ENCODE results near the gene RABGEF1. TPM values are rescaled to one million over a fixed set of nuclear protein-coding genes. Genes with fewer than 3 reads are reported as not detected.
"Not testable (repeated sequence)": the region's sequence is repeated elsewhere in the genome, so short reads cannot be mapped to it uniquely, and the experiment has no call there.

RABGEF1 gene
- total RNA-seq, 3 donors from 2014 or later (not counting 1 experiment from before 2014, with no cell fraction given) = 26.1 to 38.1 (median 31.7) TPM

DNA sequence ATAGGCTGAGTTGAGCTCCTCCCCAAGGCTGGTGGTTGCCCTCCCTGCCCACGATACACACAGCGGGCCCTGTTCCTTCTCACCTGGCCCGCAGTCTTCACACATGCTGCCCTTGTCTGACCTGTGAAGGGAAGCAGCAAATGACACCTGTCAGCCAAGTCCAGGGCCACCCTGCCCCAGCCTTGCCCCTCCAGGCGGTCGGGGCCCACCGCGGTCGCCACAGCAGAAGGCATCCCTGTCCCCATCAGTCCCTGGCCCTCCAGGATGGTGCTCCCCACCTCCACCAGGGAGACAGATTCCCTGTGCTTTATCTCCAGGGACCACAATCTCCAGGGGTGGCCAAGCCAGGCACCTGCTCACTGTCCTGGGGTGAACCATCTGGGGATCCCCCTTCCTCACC, 99.3 kb downstream of the RABGEF1 start:
- H3K27me3 ChIP-seq (ENCODE audit: control insufficient read depth, insufficient read depth, low read length) = no peaks in the 10 kb centered on the region
- TF ChIP-seq, protein P1, sequence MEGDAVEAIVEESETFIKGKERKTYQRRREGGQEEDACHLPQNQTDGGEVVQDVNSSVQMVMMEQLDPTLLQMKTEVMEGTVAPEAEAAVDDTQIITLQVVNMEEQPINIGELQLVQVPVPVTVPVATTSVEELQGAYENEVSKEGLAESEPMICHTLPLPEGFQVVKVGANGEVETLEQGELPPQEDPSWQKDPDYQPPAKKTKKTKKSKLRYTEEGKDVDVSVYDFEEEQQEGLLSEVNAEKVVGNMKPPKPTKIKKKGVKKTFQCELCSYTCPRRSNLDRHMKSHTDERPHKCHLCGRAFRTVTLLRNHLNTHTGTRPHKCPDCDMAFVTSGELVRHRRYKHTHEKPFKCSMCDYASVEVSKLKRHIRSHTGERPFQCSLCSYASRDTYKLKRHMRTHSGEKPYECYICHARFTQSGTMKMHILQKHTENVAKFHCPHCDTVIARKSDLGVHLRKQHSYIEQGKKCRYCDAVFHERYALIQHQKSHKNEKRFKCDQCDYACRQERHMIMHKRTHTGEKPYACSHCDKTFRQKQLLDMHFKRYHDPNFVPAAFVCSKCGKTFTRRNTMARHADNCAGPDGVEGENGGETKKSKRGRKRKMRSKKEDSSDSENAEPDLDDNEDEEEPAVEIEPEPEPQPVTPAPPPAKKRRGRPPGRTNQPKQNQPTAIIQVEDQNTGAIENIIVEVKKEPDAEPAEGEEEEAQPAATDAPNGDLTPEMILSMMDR (IDR thresholded peaks at IDR 0.05) = no peak
- peak in 2 of 3 donors; percentile 17 to 52 for ATAC-seq
- H3K36me3 ChIP-seq (ENCODE audit: control insufficient read depth, insufficient read depth, low read length) = no peaks in the 10 kb centered on the region
- H3K4me1 ChIP-seq (ENCODE audit: control insufficient read depth, insufficient read depth, low read length) = peaks cover 25% of the 10 kb centered on the region
- DNase-seq = no peak
- peak overlapping the region in 1 of 2 donors; percentile 30 for H3K27ac Mint-ChIP-seq
- H3K4me1 Mint-ChIP-seq = peaks cover 25 to 28% of the 10 kb centered on the region in 2 donors
- H3K4me3 ChIP-seq (ENCODE audit: low read length) = no peak overlapping the region
- peaks cover 7% of the 10 kb centered on the region for H3K9me3 ChIP-seq (ENCODE audit: control insufficient read depth, insufficient read depth, low read length)
- peaks cover 0 to 4% of the 10 kb centered on the region in 2 donors for H3K27me3 Mint-ChIP-seq (ENCODE audit: low read depth in 2 of 2)
- no peak overlapping the region for H3K27ac ChIP-seq (ENCODE audit: low read length)
- 54% methylated on average over 8 of the region's 8 CpGs for WGBS (ENCODE audit: insufficient coverage)
- no peaks in the 10 kb centered on the region for H3K9me3 Mint-ChIP-seq
- intact Hi-C loops (cut with micrococcal nuclease) = loop anchor here (10.0 kb wide), 1 partner anchor 155 kb away; the partner anchor contains the start of genes SBDS and TYW1
- no peaks in the 10 kb centered on the region for H3K36me3 Mint-ChIP-seq
- peak overlapping the region; percentile 4 for H3K4me3 Mint-ChIP-seq

DNA sequence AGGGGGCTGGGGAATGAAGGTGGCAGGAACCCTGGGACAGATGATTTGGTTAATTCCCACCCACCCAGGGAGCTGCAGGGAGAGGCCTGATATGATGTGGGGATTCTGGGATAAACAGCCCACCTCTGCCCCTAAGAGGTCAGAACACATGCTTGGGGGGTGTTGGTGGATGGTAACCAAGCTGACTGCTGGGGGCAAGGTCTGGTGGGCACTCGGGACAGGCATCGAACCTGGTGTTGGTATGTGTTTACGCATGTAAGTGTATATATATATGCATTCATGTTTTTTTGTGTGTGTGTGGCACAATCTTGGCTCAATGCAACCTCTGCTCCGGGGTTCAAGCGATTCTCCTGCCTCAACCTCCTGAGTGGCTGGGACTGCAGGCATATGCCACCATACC, 99.8 kb downstream of the RABGEF1 start:
- Histone ChIP-seq H3K4me3 (ENCODE audit: low read length) (no peak overlapping the region), H3K27ac (ENCODE audit: low read length) (no peak overlapping the region), H3K27me3 (ENCODE audit: control insufficient read depth, insufficient read depth, low read length) (no peaks in the 10 kb centered on the region), H3K9me3 (ENCODE audit: control insufficient read depth, insufficient read depth, low read length) (peaks cover 7% of the 10 kb centered on the region), H3K4me1 (ENCODE audit: control insufficient read depth, insufficient read depth, low read length) (peaks cover 28% of the 10 kb centered on the region), H3K36me3 (ENCODE audit: control insufficient read depth, insufficient read depth, low read length) (no peaks in the 10 kb centered on the region)
- Mint-ChIP-seq H3K27me3 (ENCODE audit: low read depth in 2 of 2) (peaks cover 0 to 4% of the 10 kb centered on the region in 2 donors), H3K9me3 (no peaks in the 10 kb centered on the region), H3K27ac (peak overlapping the region in 1 of 2 donors; percentile 30), H3K4me3 (no peak overlapping the region), H3K4me1 (peaks cover 29 to 31% of the 10 kb centered on the region in 2 donors), H3K36me3 (no peaks in the 10 kb centered on the region)
- no peak for ATAC-seq
- DNase-seq = no peak
- TF ChIP-seq, protein P1 (IDR thresholded peaks at IDR 0.05) = no peak
- 92% methylated on average over 5 of the region's 5 CpGs for WGBS (ENCODE audit: insufficient coverage)
- intact Hi-C loops (cut with micrococcal nuclease) = loop anchor here (10.0 kb wide), 1 partner anchor 154 kb away; the partner anchor contains the start of genes SBDS and TYW1

DNA sequence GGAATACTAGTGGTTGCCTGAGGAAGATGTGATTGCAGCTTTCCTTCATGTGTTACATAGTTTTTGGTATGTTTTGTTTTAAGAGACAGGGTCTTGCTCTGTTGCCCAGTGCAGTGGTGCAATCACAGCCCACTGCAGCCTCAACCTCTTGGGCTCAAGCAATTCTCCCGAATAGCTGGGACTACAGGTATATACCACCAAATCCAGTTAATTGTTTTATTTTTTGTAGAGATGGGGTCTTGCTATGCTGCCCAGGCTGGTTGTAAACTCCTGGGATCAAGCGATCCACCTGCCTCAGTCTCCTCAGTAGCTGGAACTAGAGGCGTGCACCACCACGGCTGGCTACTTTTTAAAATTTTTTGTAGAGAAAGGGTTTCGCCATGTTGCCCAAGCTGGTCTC, 101.4 kb downstream of the RABGEF1 start:
- peaks cover 0 to 4% of the 10 kb centered on the region in 2 donors for H3K27me3 Mint-ChIP-seq (ENCODE audit: low read depth in 2 of 2)
- WGBS (ENCODE audit: insufficient coverage) = 98% methylated on average over 5 of the region's 5 CpGs
- H3K9me3 Mint-ChIP-seq = no peaks in the 10 kb centered on the region
- H3K4me3 ChIP-seq (ENCODE audit: low read length) = no peak overlapping the region
- ATAC-seq = no peak
- H3K27me3 ChIP-seq (ENCODE audit: control insufficient read depth, insufficient read depth, low read length) = no peaks in the 10 kb centered on the region
- H3K4me3 Mint-ChIP-seq = no peak overlapping the region
- H3K27ac Mint-ChIP-seq = no peak overlapping the region
- H3K4me1 ChIP-seq (ENCODE audit: control insufficient read depth, insufficient read depth, low read length) = peaks cover 34% of the 10 kb centered on the region
- peaks cover 29 to 31% of the 10 kb centered on the region in 2 donors for H3K4me1 Mint-ChIP-seq
- no peak overlapping the region for H3K27ac ChIP-seq (ENCODE audit: low read length)
- no peaks in the 10 kb centered on the region for H3K36me3 Mint-ChIP-seq
- peaks cover 3% of the 10 kb centered on the region for H3K9me3 ChIP-seq (ENCODE audit: control insufficient read depth, insufficient read depth, low read length)
- TF ChIP-seq, protein P1 (IDR thresholded peaks at IDR 0.05) = no peak
- no peaks in the 10 kb centered on the region for H3K36me3 ChIP-seq (ENCODE audit: control insufficient read depth, insufficient read depth, low read length)
- intact Hi-C loops (cut with micrococcal nuclease) = loop anchor here (10.0 kb wide), 1 partner anchor 153 kb away; the partner anchor contains the start of genes SBDS and TYW1
- DNase-seq = no peak

DNA sequence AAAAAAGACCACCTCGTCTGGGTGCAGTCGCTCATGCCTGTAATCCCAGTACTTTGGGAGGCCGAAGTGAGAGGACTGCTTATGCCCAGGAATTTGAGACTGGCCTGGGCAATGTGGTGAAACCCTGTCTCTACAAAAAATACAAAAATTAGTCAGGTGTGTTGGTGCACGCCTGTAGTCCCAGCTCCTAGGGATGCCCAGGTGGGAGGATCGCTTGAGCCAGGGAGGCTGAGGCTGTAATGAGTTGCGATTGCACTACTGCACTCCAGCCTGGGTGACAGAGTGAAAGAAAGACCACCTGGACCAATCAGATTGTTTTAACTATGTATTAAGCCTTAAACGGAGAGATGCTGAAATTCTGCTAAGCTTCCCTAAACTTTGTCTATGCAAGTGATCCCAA, 103.0 kb downstream of the RABGEF1 start:
- Mint-ChIP-seq H3K4me1 (peaks cover 29 to 35% of the 10 kb centered on the region in 2 donors), H3K4me3 (peak overlapping the region; percentile 93), H3K27ac (peak overlapping the region; percentile 94 to 100)
- H3K4me3 ChIP-seq (ENCODE audit: low read length); H3K27me3 Mint-ChIP-seq (ENCODE audit: low read depth in 2 of 2); ATAC-seq; DNase-seq; H3K36me3 Mint-ChIP-seq; H3K36me3 ChIP-seq (ENCODE audit: control insufficient read depth, insufficient read depth, low read length); H3K9me3 Mint-ChIP-seq; H3K9me3 ChIP-seq (ENCODE audit: control insufficient read depth, insufficient read depth, low read length); H3K27me3 ChIP-seq (ENCODE audit: control insufficient read depth, insufficient read depth, low read length); H3K27ac ChIP-seq (ENCODE audit: low read length): not testable (repeated sequence)
- intact Hi-C loops (cut with micrococcal nuclease) = loop anchor here (10.0 kb wide), 1 partner anchor 151 kb away; the partner anchor contains the start of genes SBDS and TYW1
- 77% methylated on average over 7 of the region's 7 CpGs for whole genome bisulfite sequencing (ENCODE audit: insufficient coverage)
- peaks cover 34% of the 10 kb centered on the region for H3K4me1 ChIP-seq (ENCODE audit: control insufficient read depth, insufficient read depth, low read length)

All from natural killer cell (primary cell).